Measurements from ENCODE around the gene DHX35. TPM values are rescaled to one million over a fixed set of nuclear protein-coding genes. Genes with fewer than 3 reads are reported as not detected.

The DHX35 gene
- total and polyA plus RNA-seq, 2 experiments from 2014 or later = 8.3 to 25.9 TPM

DNA sequence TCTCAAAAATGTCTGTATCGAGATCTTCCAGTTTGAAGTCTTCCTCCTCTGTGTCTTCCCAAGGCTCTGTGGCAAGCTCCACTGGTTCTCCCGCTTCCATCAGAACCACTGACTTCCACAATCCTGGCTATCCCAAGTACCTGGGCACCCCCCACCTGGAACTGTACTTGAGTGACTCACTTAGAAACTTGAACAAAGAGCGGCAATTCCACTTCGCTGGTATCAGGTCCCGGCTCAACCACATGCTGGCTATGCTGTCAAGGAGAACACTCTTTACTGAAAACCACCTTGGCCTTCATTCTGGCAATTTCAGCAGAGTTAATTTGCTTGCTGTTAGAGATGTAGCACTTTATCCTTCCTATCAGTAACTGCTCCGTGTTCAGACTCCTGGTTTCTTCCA, 10.0 kb upstream of the DHX35 start (continued):
- TF ChIP-seq, protein P1, sequence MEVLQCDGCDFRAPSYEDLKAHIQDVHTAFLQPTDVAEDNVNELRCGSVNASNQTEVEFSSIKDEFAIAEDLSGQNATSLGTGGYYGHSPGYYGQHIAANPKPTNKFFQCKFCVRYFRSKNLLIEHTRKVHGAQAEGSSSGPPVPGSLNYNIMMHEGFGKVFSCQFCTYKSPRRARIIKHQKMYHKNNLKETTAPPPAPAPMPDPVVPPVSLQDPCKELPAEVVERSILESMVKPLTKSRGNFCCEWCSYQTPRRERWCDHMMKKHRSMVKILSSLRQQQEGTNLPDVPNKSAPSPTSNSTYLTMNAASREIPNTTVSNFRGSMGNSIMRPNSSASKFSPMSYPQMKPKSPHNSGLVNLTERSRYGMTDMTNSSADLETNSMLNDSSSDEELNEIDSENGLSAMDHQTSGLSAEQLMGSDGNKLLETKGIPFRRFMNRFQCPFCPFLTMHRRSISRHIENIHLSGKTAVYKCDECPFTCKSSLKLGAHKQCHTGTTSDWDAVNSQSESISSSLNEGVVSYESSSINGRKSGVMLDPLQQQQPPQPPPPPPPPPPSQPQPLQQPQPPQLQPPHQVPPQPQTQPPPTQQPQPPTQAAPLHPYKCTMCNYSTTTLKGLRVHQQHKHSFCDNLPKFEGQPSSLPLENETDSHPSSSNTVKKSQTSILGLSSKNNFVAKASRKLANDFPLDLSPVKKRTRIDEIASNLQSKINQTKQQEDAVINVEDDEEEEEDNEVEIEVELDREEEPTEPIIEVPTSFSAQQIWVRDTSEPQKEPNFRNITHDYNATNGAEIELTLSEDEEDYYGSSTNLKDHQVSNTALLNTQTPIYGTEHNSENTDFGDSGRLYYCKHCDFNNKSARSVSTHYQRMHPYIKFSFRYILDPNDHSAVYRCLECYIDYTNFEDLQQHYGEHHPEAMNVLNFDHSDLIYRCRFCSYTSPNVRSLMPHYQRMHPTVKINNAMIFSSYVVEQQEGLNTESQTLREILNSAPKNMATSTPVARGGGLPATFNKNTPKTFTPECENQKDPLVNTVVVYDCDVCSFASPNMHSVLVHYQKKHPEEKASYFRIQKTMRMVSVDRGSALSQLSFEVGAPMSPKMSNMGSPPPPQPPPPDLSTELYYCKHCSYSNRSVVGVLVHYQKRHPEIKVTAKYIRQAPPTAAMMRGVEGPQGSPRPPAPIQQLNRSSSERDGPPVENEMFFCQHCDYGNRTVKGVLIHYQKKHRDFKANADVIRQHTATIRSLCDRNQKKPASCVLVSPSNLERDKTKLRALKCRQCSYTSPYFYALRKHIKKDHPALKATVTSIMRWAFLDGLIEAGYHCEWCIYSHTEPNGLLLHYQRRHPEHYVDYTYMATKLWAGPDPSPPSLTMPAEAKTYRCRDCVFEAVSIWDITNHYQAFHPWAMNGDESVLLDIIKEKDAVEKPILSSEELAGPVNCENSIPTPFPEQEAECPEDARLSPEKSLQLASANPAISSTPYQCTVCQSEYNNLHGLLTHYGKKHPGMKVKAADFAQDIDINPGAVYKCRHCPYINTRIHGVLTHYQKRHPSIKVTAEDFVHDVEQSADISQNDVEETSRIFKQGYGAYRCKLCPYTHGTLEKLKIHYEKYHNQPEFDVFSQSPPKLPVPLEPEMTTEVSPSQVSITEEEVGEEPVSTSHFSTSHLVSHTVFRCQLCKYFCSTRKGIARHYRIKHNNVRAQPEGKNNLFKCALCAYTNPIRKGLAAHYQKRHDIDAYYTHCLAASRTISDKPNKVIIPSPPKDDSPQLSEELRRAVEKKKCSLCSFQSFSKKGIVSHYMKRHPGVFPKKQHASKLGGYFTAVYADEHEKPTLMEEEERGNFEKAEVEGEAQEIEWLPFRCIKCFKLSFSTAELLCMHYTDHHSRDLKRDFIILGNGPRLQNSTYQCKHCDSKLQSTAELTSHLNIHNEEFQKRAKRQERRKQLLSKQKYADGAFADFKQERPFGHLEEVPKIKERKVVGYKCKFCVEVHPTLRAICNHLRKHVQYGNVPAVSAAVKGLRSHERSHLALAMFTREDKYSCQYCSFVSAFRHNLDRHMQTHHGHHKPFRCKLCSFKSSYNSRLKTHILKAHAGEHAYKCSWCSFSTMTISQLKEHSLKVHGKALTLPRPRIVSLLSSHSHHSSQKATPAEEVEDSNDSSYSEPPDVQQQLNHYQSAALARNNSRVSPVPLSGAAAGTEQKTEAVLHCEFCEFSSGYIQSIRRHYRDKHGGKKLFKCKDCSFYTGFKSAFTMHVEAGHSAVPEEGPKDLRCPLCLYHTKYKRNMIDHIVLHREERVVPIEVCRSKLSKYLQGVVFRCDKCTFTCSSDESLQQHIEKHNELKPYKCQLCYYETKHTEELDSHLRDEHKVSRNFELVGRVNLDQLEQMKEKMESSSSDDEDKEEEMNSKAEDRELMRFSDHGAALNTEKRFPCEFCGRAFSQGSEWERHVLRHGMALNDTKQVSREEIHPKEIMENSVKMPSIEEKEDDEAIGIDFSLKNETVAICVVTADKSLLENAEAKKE (CRISPR knock-in tag; IDR thresholded peaks at IDR 0.05) = no peak
- no peak for TF ChIP-seq JUNB (IDR thresholded peaks at IDR 0.05; ENCODE audit: unreplicated experiment)

DNA sequence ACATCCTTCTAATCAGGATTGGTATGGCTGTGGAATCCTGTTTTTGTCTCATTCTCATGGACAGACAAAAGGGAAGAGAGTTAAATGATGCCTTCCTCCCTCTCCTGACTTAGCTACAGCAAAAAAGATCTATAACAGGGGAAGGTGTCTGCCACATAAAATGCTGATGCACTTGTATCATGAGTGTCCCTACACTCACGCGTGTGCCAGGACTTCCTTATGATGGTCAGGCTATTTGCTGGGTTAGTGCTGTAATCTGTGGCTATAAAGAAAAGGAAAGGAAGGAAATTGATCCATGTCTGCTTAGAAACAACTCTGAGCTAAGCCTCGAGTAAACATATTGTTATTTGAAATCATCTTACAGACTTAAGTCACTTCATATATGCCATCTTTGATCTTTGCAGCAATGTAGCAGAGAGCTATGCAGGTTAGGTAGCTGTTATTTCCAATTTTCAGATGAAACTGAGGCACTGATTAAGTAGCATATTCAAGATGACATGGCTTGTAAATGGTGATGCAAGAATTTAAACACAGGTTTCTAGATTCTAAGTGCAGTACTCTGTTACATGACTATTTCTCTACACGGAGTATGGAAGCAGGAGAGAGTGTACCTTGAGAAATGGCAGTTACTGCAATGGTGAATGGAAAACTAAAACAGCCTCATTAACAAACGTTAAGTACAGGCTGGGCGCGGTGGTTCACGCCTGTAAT, 8.4 kb upstream of the DHX35 start:
- Mint-ChIP-seq H3K4me1 (no peaks in the 10 kb centered on the region), H3K27ac (no peak overlapping the region)
- peaks cover 32% of the 10 kb centered on the region; the same call in 1 of the 2 replicates for H3K36me3 ChIP-seq (ENCODE audit: insufficient read depth)
- TF ChIP-seq, protein P1 (CRISPR knock-in tag; IDR thresholded peaks at IDR 0.05) = no peak
- no peak for TF ChIP-seq ETS1 (IDR thresholded peaks at IDR 0.05)
- TF ChIP-seq, protein P2, sequence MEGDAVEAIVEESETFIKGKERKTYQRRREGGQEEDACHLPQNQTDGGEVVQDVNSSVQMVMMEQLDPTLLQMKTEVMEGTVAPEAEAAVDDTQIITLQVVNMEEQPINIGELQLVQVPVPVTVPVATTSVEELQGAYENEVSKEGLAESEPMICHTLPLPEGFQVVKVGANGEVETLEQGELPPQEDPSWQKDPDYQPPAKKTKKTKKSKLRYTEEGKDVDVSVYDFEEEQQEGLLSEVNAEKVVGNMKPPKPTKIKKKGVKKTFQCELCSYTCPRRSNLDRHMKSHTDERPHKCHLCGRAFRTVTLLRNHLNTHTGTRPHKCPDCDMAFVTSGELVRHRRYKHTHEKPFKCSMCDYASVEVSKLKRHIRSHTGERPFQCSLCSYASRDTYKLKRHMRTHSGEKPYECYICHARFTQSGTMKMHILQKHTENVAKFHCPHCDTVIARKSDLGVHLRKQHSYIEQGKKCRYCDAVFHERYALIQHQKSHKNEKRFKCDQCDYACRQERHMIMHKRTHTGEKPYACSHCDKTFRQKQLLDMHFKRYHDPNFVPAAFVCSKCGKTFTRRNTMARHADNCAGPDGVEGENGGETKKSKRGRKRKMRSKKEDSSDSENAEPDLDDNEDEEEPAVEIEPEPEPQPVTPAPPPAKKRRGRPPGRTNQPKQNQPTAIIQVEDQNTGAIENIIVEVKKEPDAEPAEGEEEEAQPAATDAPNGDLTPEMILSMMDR (conservative IDR thresholded peaks at IDR 0.05; ENCODE audit: low read depth in 2 of 2) = no peak
- no peak for TF ChIP-seq EZH2 (IDR thresholded peaks at IDR 0.05; ENCODE audit: low read depth, unreplicated experiment)

More for the DNA sequence above, 8.4 kb upstream of the DHX35 start:
- peaks cover 5% of the 10 kb centered on the region for H3K27me3 Mint-ChIP-seq (ENCODE audit: insufficient read depth, low read depth, poor library complexity)
- Histone ChIP-seq H3K9me2 (ENCODE audit: insufficient read depth) (no peaks in the 10 kb centered on the region), H3K27ac (ENCODE audit: low read depth) (no peak overlapping the region), H3K4me2 (no peak overlapping the region), H3K4me3 (no peak overlapping the region), H3K27me3 (ENCODE audit: insufficient read depth) (no peaks in the 10 kb centered on the region), H2AFZ (no peak overlapping the region), H4K20me1 (replicated peaks; ENCODE audit: insufficient read depth) (no peaks in the 10 kb centered on the region), H3F3A (replicated peaks; ENCODE audit: low read depth) (peaks cover 8% of the 10 kb centered on the region; the same call in 1 of the 2 replicates), H3K79me2 (replicated peaks; ENCODE audit: insufficient read depth) (peaks cover 10% of the 10 kb centered on the region; the same call in 1 of the 2 replicates), H3K4me1 (ENCODE audit: insufficient read depth) (no peaks in the 10 kb centered on the region)
- H3K36me3 Mint-ChIP-seq (ENCODE audit: low read depth) = peaks cover 59% of the 10 kb centered on the region
- ATAC-seq (no peak), DNase-seq (ENCODE audit: low spot score) (no peak)
- no peaks in the 10 kb centered on the region for H3K9me3 Mint-ChIP-seq
- no peak overlapping the region for H3K4me3 Mint-ChIP-seq
